Dermis blood vessel endothelial cell (primary cell): ENCODE data around the gene MYADML2. TPM values are rescaled to one million over a fixed set of nuclear protein-coding genes. Genes with fewer than 3 reads are reported as not detected.
A peak's percentile ranks its signal among the peaks of the same experiment; 100 is the strongest.

Source experiments
- DNase-seq: peaks from one replicate; pipeline ENCODE4 v3.0.0; 2010
- total RNA-seq: library from RNA; depleted of rRNA; stranded (reverse); fragments of >200 nt; gene quantifications from 2 replicates; pipeline ENCODE4 v1.2.3, GENCODE V29; 2014

MYADML2 gene
- total RNA-seq, 1 donor from 2014 or later, result not detected

GRCh38 chr17:81909966-81910839, 36.8 kb downstream of the MYADML2 start:
- DNase-seq, result peak; percentile 37

DNA sequence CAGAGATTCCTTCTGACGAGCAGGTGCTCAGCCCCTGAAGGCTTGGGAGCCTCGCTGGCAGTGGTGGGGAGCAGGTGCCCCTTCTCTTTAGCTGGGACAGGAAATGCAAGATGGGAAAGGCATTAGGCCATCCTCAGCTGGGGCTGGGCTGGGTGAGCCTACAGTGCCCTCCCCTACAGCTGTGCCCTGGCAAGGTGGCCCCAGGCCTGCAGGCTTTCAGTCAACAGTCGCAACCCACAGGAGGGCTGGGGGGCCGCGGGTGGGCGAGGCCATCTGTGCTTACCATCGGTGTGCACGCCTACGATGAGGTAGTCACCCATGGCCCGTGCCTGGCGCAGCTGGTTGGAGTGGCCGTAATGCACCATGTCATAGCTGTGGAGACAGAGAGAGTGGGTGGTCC, 37.8 kb downstream of the MYADML2 start:
- no peak for DNase-seq

- no peak for DNase-seq
Measured at GRCh38 chr17:81908793-81909192, 38.2 kb downstream of the MYADML2 start.

DNA sequence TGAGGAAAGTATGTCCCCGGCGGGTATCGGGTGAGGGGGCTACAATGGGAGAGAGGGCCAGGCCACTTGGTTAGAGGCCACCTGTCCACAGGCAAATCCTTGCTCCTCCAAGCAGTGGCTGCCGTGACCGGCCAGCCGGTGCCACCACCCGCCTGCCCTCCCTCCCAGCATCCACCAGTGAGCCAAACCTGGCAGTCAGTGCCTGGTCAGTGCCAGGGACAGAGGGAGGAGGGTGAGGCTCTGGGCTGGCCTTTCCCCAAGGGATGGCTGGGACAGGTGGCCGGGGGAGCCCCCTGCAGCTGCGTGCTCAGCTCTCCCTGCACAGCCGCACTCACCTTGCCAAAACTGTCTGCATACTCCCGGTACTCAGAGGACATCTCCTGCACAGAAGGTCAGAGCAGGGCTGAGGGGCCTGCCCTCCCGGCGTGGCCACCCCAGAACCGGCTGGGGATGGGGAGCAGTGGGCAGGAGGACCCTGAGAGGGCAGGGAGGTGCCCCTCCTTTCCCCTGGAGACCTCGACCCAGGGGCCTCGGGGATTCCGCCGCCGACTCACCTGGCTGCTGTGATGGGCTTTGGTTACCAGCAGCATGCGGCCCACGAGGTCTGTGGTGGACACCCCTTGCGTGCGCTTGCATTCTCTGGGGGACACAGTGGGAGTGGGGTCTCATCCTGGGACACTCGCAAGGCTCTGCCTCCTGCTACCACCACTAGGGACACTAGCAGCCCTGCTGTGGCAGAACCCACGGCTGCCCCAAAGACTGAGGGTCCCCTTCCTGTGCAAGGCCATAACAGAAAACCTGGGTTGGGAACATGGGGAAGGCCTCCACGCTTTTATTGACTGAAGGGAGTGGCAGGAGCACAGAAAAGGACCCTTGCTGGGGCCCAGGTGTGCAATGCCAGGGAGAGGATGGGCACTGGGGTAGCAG, 39.6 kb downstream of the MYADML2 start:
- DNase-seq, result no peak

DNA sequence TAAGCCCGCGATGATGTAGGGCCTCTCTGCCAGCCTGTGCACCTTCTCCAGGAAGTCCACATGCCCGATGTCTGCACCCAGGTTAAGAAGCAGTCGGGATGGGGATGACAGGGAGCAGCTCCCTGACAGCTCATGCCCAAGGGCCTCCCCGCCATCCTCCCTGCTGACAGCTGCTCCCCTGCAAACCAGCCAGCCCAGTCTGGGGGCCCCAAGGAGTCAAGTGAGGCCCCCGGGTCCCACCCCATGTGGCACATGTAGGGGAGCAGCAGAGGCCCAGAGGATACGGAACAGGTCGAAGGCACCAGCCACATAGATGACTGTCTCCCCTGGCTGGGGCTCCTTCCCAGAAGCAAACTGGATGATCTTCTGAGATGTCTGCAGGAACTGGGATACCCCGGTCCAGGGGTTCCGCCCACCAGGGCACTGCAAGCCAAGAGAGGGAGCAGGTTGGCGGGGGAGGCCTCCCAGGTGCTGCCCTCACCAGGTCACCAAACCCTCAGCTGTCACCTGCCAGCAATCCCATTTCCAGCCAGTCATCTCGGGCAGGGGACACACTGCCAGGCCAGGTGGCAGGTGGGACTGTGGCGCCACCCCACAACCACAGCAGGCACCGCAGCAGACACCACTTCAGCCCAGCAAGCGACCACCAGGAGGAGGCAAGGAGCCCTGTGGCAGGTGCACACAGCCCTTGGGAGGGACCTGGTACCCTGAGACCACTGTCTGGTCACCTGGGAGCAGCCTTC, 40.4 kb downstream of the MYADML2 start:
- no peak for DNase-seq

DNA sequence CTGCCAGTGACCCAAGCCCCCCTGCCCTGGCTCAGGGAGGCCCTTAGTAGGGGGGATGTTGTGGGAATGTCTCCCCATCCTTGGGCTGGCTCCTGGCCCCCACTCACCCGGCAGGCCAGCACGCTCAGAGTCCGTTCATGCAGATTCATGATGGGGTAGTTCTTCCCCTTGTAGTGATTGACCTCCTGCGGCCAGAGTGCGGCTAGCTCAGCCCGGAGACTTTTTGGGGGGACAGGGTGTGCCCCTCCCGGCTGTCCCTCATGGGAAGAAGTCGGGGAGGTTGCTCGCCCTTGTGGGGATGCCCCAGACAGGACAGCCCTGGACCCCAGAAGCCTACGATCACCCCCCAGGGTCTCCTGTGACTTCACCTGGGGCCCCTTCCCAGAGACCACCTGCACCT, 41.0 kb downstream of the MYADML2 start:
- DNase-seq, result no peak

GRCh38 chr17:81905424-81905875, 41.6 kb downstream of the MYADML2 start:
- DNase-seq, result no peak

DNA sequence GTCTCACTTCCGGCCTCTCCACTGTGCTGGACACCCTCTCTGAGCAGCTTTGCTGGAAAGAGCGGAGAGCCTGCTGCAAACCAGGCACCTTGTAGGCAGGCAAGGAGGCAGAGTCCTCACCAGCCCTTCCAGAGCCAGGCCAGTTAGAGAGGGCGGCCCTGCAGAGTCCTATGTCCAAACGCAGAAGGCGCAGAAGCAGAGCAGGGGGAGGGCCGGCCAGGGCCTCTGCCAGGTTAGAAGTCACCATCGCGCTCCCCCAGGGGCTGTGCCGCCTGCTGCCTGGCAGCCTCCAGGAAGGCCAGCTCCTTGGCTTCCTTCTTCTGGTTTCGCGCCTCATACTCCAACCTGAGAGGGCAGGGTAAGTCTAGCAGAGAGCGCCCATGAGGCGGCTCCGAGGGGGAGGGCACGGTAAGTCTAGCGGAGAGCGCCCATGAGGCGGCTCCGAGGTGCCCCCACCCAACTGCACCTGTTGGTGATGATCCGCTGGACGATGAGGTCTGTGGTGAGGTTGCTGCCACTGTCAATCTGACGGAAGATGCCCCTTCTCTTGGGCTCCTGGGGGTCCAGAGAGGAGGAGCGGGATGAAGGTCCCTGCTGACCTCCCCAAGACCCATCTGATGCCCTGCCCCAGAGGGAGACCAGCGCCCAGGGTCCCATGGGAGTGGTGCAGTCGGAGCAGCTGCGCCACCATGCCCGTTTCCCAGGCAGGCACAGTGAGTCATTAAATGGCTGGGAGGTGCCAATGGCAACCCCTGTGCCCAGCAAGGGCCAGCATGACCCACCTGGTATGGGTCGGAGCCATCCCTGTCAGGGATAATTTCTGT, 42.2 kb downstream of the MYADML2 start:
- DNase-seq, result no peak

DNA sequence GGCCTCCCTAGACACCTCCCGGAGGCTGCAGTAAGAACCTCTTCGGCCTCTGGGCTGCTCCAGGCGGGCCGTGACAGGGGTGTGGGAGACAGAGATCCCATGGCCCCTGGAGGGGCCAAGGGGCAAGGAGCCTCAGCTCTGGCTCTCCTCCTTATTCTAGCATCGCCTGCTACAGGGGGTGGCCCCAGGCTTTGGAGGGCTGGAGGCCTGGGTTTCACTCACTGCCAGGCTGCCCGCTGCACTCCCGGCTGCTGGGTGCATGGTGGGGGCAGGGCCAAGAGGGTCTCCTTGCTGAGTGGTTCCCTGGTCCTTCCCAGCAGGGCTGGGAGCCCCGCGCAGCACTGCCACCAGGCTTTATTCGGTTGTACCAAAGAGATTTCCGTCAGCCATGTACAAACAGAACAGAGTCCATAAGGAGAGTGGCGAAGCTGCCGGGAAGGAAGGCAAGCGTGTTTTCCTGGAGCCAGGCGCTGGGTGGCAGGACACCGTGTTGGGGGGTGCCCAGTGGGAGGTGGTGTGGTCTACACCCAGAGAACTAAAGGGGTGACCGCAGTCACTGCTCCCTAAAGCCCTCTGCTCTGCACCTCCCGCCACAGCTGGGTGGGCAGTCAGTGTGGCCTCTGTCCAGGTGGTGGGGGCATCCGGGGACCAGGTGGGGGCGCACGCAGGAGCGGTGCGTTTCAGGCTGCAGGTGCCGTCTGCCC, 43.0 kb downstream of the MYADML2 start:
- DNase-seq, result no peak

DNA sequence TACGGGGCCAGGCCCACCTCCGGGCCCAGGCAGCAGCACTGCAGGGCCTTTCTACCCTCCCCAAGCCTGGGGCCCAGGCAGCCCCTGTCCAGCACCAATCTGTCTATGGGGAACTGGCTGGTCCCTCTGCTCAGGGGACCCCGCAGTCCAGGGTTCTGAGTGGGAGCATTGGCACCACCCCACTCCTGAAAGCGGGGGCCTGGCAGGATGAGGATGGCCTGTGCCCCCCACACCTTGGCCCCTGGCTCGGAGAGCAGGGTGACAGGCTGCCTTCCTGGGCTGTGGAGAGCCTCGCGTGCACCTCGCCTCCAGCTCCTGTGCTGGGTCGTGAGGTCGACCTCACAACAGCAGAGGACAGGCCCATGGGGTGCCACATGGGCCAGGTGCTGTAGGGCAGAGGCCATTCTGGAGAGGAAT, 43.6 kb downstream of the MYADML2 start:
- no peak for DNase-seq

DNA sequence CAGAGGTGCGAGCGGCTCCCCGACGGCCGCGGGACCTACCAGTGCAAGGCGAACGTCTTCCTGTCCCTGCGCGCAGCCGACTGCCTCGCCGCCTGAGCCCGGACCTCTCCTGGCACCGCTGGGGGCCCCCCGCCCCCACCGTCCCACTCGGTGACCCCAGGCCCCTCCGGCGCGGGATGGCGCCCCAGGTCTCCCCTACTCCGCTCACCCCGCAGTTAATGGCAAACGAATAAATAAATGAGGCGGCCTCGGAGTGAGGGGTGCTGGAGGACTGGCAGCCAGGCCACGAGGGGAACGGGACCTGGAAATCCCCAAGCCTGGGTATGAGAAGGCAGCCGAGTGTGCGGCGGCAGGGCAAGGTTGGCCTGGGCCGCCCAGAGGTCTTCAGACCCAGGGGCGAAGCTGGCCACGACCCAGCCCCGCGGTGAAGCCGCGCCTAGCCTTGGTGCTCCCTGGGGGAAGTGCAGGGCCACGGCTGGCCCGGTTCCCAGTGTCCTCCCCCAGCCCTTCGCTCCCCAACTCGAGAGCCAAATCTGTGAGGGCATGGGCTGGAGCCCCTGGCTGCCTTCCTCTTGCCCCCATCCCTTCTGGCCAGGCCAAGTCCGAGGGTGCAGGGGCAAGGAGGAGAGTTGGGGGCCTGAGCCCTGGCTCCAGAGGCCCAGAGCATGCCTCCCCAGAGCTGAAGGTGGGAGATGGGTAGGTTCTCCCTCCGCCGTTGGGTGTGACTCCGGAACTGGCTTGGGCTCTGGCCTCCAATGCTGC, 44.2 kb downstream of the MYADML2 start:
- DNase-seq, result no peak

- DNase-seq, result no peak
Measured at GRCh38 chr17:81902023-81902652, 44.9 kb downstream of the MYADML2 start, which contains the start of gene NPB. NPB (plus strand) TSS chr17:81902238; CDS start chr17:81902278, 40 bp downstream.

GRCh38 chr17:81901167-81902022, 45.6 kb downstream of the MYADML2 start:
- DNase-seq, result no peak

DNA sequence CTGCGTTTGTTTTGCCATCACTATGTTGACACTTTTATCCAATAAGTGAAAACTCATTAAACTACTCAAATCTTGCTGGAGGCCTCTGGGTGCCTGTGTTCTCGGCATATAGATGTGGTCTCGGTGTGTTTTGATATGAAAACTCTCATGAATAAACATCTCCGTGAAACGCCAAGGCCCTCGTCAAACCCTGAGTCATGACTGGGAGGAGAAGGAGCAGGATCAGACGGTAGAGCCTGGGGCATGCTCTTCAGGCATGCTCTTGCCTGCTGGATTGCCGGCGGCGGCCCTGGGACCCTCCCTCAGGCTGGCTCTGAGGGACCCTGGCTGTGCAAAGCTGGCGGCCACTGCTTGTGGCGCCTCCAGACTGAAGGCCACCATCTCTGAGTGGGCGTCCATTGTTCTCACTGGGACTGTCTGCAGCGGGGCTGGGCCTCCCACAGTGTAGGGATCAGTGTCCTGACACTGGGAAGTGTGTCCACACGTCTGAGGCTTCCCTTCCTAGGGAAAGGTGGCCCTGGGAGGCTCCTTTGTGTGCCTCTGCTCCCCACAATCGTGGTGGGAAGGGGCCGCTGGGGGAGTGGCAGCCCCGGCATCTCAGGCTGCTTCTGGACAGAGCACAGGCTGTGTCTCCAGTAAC, 46.7 kb downstream of the MYADML2 start:
- DNase-seq, result no peak

- DNase-seq, result no peak
Measured at GRCh38 chr17:81899514-81900166, 47.4 kb downstream of the MYADML2 start.

- no peak for DNase-seq
Measured at GRCh38 chr17:81898885-81899284, 48.1 kb downstream of the MYADML2 start.

GRCh38 chr17:81898029-81898866, 48.8 kb downstream of the MYADML2 start:
- no peak for DNase-seq
